Measurements from ENCODE around the gene TCF12.

DNA sequence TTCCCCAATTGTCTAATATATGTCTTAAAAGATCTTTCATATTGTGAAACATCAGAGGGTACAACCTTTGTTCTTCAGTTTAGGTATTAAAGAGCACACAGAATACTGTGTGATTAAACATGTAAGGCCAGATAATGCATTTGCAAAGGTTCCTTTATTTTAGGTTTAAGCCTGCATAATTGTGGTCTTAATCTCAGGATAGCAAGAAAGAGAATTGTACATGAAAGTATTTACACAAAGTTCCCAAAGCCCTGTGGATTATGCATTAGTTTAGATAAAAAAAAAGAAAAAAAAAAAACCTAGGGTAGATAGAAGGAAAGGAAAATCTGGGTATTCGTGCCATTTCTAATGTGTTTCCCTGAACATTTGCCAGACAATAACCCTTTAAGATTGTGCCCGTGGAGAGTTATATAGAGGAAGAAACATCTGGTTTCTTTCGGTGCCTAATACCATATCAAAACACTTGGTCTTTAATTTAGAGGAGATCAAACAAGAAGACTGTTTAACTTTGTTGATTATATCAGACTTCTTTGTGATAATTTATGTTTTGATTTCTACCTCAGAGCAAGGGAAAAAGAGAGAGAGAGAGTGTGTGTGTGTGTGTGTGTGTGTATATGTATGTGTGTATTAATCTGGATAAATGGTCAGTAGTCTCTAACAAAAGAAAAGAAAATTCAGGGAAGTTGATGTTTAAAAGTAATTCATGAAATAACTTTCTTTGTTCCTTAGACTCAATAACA lies 318.3 kb downstream of the TCF12 start:
- TF ChIP-seq YY1 (IDR thresholded peaks at IDR 0.05; ENCODE audit: insufficient read depth, insufficient read length) (no peak), ZNF274 (IDR thresholded peaks at IDR 0.05; ENCODE audit: low read depth, low read length) (no peak), SUZ12 (IDR thresholded peaks at IDR 0.05; ENCODE audit: extremely low read depth, insufficient read depth, insufficient read length) (no peak)
